Mesendoderm (in vitro differentiated cells): ENCODE measurements around the gene RMDN2.

Experiments used
- DNase-seq: peaks from one replicate; pipeline ENCODE4 v3.0.0; 2013
- H2AK5ac ChIP-seq: 2 replicates; pipeline ENCODE4 v1.6.1; 2013; ENCODE audit warnings: low read length, inconsistent platforms
- H2BK120ac ChIP-seq: 2 replicates; pipeline ENCODE4 v1.6.1; 2013; ENCODE audit warnings: low read depth, mild to moderate bottlenecking, low read length, moderate library complexity, mixed read lengths
- H2BK15ac ChIP-seq: replicated peaks from 2 replicates; pipeline ENCODE4 v1.6.1; 2013; ENCODE audit warnings: low read depth, mild to moderate bottlenecking, moderate library complexity
- H2BK5ac ChIP-seq: 2 replicates; pipeline ENCODE4 v1.6.1; 2013; ENCODE audit warnings: low read length, inconsistent platforms
- H3K18ac ChIP-seq: 2 replicates; pipeline ENCODE4 v1.6.1; 2013; ENCODE audit warnings: mild to moderate bottlenecking, low read length, mixed read lengths
- H3K23ac ChIP-seq: one replicate; pipeline ENCODE4 v1.6.1; 2013; ENCODE audit warnings: low read length
- H3K27ac ChIP-seq: 2 replicates; pipeline ENCODE4 v1.5.1; 2013; ENCODE audit warnings: low read depth, mild to moderate bottlenecking, inconsistent platforms, low read length, moderate library complexity
- H3K27me3 ChIP-seq: 2 replicates; pipeline ENCODE4 v1.6.1; 2013; ENCODE audit warnings: low read length, control low read depth, mild to moderate bottlenecking, inconsistent platforms; ENCODE audit not compliant: insufficient read depth, poor library complexity
- H3K36me3 ChIP-seq: 2 replicates; pipeline ENCODE4 v1.6.1; 2013; ENCODE audit warnings: low read length, inconsistent platforms; ENCODE audit not compliant: control insufficient read depth, insufficient read depth
- H3K4ac ChIP-seq: one replicate; pipeline ENCODE4 v1.6.1; 2013; ENCODE audit warnings: low read depth, mild to moderate bottlenecking, low read length, moderate library complexity
- H3K4me1 ChIP-seq: 2 replicates; pipeline ENCODE4 v1.6.1; 2013; ENCODE audit warnings: low read depth, low read length, inconsistent platforms; ENCODE audit not compliant: control insufficient read depth
- H3K4me2 ChIP-seq: 2 replicates; pipeline ENCODE4 v1.6.1; 2013; ENCODE audit warnings: low read length
- H3K4me3 ChIP-seq: 2 replicates; pipeline ENCODE4 v1.5.1; 2013; ENCODE audit warnings: mild to moderate bottlenecking, low read length
- H3K56ac ChIP-seq: one replicate; pipeline ENCODE4 v1.6.1; 2013; ENCODE audit warnings: low read length
- H3K79me1 ChIP-seq: 2 replicates; pipeline ENCODE4 v1.6.1; 2013; ENCODE audit warnings: low read length, inconsistent platforms
- H3K79me2 ChIP-seq: 2 replicates; pipeline ENCODE4 v1.6.1; 2013; ENCODE audit warnings: mild to moderate bottlenecking, low read length; ENCODE audit not compliant: control insufficient read depth, insufficient read depth
- H3K9ac ChIP-seq: 2 replicates; pipeline ENCODE4 v1.6.1; 2013; ENCODE audit warnings: low read length, inconsistent platforms
- H4K5ac ChIP-seq: one replicate; pipeline ENCODE4 v1.6.1; 2013; ENCODE audit warnings: low read length
- H4K8ac ChIP-seq: one replicate; pipeline ENCODE4 v1.6.1; 2013; ENCODE audit warnings: low read depth, mild to moderate bottlenecking, control low read depth, low read length, moderate library complexity
- WGBS: extraction: QIAGEN DNeasy Blood & Tissue Kit; methylation state at CpG from one replicate; pipeline ENCODE4 v1.1.7; 2013; ENCODE audit warnings: low lambda C conversion rate, missing lambda C conversion rate; ENCODE audit not compliant: insufficient coverage; ENCODE audit errors: extremely low coverage; 5-methylcytosine and 5-hydroxymethylcytosine counted together

RMDN2 gene

GRCh38 chr2:37917281-37918228, 7.5 kb upstream of the RMDN2 start:
- no peak overlapping the region for H3K4me3 ChIP-seq
- H3K4me2 ChIP-seq, result no peak overlapping the region
- no peaks in the 10 kb centered on the region for H3K4me1 ChIP-seq
- H2AK5ac ChIP-seq, result no peak overlapping the region
- no peaks in the 10 kb centered on the region for H3K27me3 ChIP-seq
- WGBS, result no CpG with 5 or more reads among the region's 9 CpGs
- H3K56ac ChIP-seq, result no peak overlapping the region
- H3K79me1 ChIP-seq, result no peaks in the 10 kb centered on the region
- no peak overlapping the region for H4K8ac ChIP-seq
- H2BK120ac ChIP-seq, result no peak overlapping the region
- no peak overlapping the region for H4K5ac ChIP-seq
- H3K36me3 ChIP-seq, result no peaks in the 10 kb centered on the region
- H3K9ac ChIP-seq, result no peak overlapping the region
- no peak overlapping the region for H3K23ac ChIP-seq
- no peak overlapping the region for H3K18ac ChIP-seq
- H3K79me2 ChIP-seq, result no peaks in the 10 kb centered on the region
- DNase-seq, result peak; percentile 6
- H3K4ac ChIP-seq, result no peak overlapping the region
- no peak overlapping the region for H3K27ac ChIP-seq
- H2BK15ac ChIP-seq, result no peak overlapping the region
- H2BK5ac ChIP-seq, result no peak overlapping the region

- Histone ChIP-seq H3K27me3 (no peaks in the 10 kb centered on the region), H3K36me3 (no peaks in the 10 kb centered on the region), H3K4ac (no peak overlapping the region), H3K27ac (no peak overlapping the region), H3K4me2 (no peak overlapping the region), H3K4me1 (no peaks in the 10 kb centered on the region), H4K8ac (no peak overlapping the region), H3K79me2 (no peaks in the 10 kb centered on the region), H2BK120ac (no peak overlapping the region), H3K79me1 (no peaks in the 10 kb centered on the region), H3K9ac (no peak overlapping the region), H3K4me3 (no peak overlapping the region), H3K56ac (no peak overlapping the region), H2BK15ac (no peak overlapping the region), H2BK5ac (no peak overlapping the region), H3K18ac (no peak overlapping the region), H3K23ac (no peak overlapping the region), H4K5ac (no peak overlapping the region), H2AK5ac (no peak overlapping the region)
- DNase-seq, result no peak
Measured at GRCh38 chr2:37918742-37919186, 6.3 kb upstream of the RMDN2 start.

DNA sequence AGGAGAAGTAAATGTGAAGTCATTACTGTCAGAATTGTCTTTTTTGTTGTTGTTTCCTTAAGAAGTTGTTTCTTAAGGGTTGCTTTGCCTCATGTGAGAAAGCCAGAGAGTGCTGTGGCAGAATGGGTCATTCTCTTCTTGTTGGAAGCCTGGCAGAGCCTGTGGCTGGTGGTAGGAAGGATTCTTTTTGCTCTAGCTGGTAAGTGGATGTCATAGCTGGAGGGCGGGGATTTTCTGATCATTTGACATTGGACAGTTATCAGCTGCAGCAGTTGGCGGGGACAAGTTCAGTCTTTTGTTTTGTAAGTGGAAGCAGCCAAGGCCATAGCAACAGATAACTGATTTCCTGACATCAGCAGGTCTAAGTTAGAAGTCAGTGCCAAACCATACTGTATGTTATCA, 5.5 kb upstream of the RMDN2 start:
- Histone ChIP-seq H3K4me1 (no peaks in the 10 kb centered on the region), H3K27me3 (no peaks in the 10 kb centered on the region), H3K27ac (no peak overlapping the region), H3K4me3 (no peak overlapping the region), H2BK5ac (no peak overlapping the region), H3K4ac (no peak overlapping the region), H3K56ac (no peak overlapping the region), H3K9ac (no peak overlapping the region), H3K23ac (no peak overlapping the region), H4K5ac (no peak overlapping the region), H2BK120ac (no peak overlapping the region), H3K79me2 (no peaks in the 10 kb centered on the region), H2AK5ac (no peak overlapping the region), H2BK15ac (no peak overlapping the region), H4K8ac (no peak overlapping the region), H3K79me1 (no peaks in the 10 kb centered on the region), H3K4me2 (no peak overlapping the region), H3K18ac (no peak overlapping the region), H3K36me3 (no peaks in the 10 kb centered on the region)
- WGBS, result no CpG with 5 or more reads among the region's 2 CpGs
- no peak for DNase-seq

GRCh38 chr2:37920570-37920969, 4.5 kb upstream of the RMDN2 start:
- no peaks in the 10 kb centered on the region for H3K27me3 ChIP-seq
- no peak overlapping the region for H2BK15ac ChIP-seq
- H3K4me3 ChIP-seq, result no peak overlapping the region
- H3K79me1 ChIP-seq, result no peaks in the 10 kb centered on the region
- no peak overlapping the region for H4K8ac ChIP-seq
- no peak overlapping the region for H3K27ac ChIP-seq
- H3K56ac ChIP-seq, result no peak overlapping the region
- WGBS, result no CpG with 5 or more reads among the region's 5 CpGs
- H3K23ac ChIP-seq, result no peak overlapping the region
- H4K5ac ChIP-seq, result no peak overlapping the region
- no peak overlapping the region for H3K18ac ChIP-seq
- H3K4me2 ChIP-seq, result no peak overlapping the region
- H3K4me1 ChIP-seq, result no peaks in the 10 kb centered on the region
- no peaks in the 10 kb centered on the region for H3K36me3 ChIP-seq
- no peak overlapping the region for H2AK5ac ChIP-seq
- DNase-seq, result no peak
- H2BK5ac ChIP-seq, result no peak overlapping the region
- H3K9ac ChIP-seq, result no peak overlapping the region
- no peaks in the 10 kb centered on the region for H3K79me2 ChIP-seq
- H3K4ac ChIP-seq, result no peak overlapping the region
- H2BK120ac ChIP-seq, result no peak overlapping the region

DNA sequence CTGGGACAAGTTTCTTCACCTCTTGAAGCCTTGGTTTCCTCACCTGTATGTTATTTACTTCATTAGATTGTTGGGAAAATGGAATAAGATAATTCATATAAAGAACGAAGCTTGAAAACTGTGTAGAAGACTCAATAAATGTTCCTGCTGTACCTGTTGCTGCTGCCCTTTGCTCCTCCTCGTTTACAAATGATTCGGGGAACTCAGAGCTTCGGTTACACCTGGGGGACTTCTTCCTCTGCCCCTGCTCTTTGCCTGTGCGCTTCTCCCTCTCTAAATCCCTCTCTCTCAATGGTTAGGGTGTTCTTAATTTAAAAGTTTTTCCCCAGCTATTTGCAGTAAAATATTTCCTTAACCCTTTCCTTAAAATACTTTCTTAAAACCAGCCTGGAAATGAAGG, 3.3 kb upstream of the RMDN2 start:
- Histone ChIP-seq H3K4ac (no peak overlapping the region), H3K9ac (no peak overlapping the region), H3K27me3 (no peaks in the 10 kb centered on the region), H3K23ac (no peak overlapping the region), H4K8ac (no peak overlapping the region), H3K18ac (no peak overlapping the region), H3K4me2 (no peak overlapping the region), H3K27ac (no peak overlapping the region), H3K56ac (no peak overlapping the region), H3K4me1 (no peaks in the 10 kb centered on the region), H2AK5ac (no peak overlapping the region), H3K79me2 (no peaks in the 10 kb centered on the region), H2BK5ac (no peak overlapping the region), H3K4me3 (no peak overlapping the region), H2BK15ac (no peak overlapping the region), H2BK120ac (no peak overlapping the region), H3K36me3 (no peaks in the 10 kb centered on the region), H3K79me1 (no peaks in the 10 kb centered on the region), H4K5ac (no peak overlapping the region)
- DNase-seq, result no peak
- no CpG with 5 or more reads among the region's 5 CpGs for WGBS
